HEK293 (cell line): Measurements from ENCODE around the gene SLC28A1.

Experiments used
- TCF7L2 ChIP-seq: IDR thresholded peaks from 2 replicates; pipeline ENCODE4 v1.6.1; 2011; ENCODE audit warnings: low read depth, mild to moderate bottlenecking, inconsistent platforms, low read length, moderate library complexity, borderline replicate concordance
- ZFP69B ChIP-seq: fragments of 450-650 bp; formaldehyde crosslinking; IDR thresholded peaks from 2 replicates; pipeline ENCODE4 v1.5.1; 2016; ENCODE audit warnings: missing biosample characterization, missing genetic modification characterization
- ZNF140 ChIP-seq: fragments of 450-650 bp; formaldehyde crosslinking; IDR thresholded peaks from 2 replicates; pipeline ENCODE4 v1.5.1; 2016; ENCODE audit warnings: missing biosample characterization, missing genetic modification characterization
- ZNF24 ChIP-seq: fragments of 450-650 bp; formaldehyde crosslinking; IDR thresholded peaks from 2 replicates; pipeline ENCODE4 v1.5.1; 2016; ENCODE audit warnings: missing biosample characterization, missing genetic modification characterization
- ZNF292 ChIP-seq: fragments of 450-650 bp; formaldehyde crosslinking; IDR thresholded peaks from 2 replicates; pipeline ENCODE4 v1.5.1; 2016; ENCODE audit warnings: low read depth, missing biosample characterization, missing genetic modification characterization, borderline replicate concordance
- ZNF311 ChIP-seq: fragments of 450-650 bp; formaldehyde crosslinking; IDR thresholded peaks from 2 replicates; pipeline ENCODE4 v1.5.1; 2017; ENCODE audit warnings: missing biosample characterization, missing genetic modification characterization, borderline replicate concordance
- ZNF76 ChIP-seq: fragments of 450-650 bp; formaldehyde crosslinking; IDR thresholded peaks from 2 replicates; pipeline ENCODE4; 2016; ENCODE audit warnings: low read depth, missing biosample characterization, missing genetic modification characterization, borderline replicate concordance
- TF ChIP-seq, protein P1 (sequence below): fragments of 450-650 bp; formaldehyde crosslinking; IDR thresholded peaks from 2 replicates; pipeline ENCODE4 v1.5.1; 2016; ENCODE audit warnings: missing biosample characterization, missing genetic modification characterization
- TF ChIP-seq, protein P2 (sequence below): fragments of 450-650 bp; formaldehyde crosslinking; IDR thresholded peaks from 2 replicates; pipeline ENCODE4 v1.5.1; 2016; ENCODE audit warnings: missing biosample characterization, missing genetic modification characterization
- TF ChIP-seq, protein P3 (sequence below): fragments of 450-650 bp; formaldehyde crosslinking; optimal IDR thresholded peaks from 2 replicates; pipeline ENCODE3; 2016; ENCODE audit warnings: missing biosample characterization, mild to moderate bottlenecking, missing genetic modification characterization

DNA sequence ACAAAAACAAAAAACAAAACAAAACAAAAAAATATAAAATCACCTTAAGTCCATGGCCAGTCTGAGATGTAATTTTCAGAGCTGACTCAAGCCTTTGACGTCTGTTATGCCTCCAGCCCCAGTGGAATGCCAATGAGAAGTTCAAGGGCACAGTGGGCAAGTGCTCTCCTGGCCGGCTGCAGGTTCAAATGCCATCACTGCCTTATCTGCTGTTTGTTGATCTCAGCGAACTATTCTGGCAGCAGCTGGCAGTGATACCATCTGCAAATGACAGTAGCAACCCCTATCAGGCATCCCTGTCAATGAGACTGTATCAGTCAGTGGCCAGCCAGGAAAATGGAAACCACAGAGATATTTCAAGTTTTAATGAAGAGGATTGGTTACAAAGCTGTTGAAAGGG is 86.4 kb downstream of the SLC28A1 start:
- TF ChIP-seq, protein P1, sequence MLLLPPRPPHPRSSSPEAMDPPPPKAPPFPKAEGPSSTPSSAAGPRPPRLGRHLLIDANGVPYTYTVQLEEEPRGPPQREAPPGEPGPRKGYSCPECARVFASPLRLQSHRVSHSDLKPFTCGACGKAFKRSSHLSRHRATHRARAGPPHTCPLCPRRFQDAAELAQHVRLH (tag by site-specific recombination), result no peak
- no peak for TF ChIP-seq ZNF24 (tag by site-specific recombination)
- TF ChIP-seq ZNF76 (tag by site-specific recombination), result no peak
- TF ChIP-seq ZFP69B (tag by site-specific recombination), result no peak
- no peak for TF ChIP-seq ZNF292
- no peak for TF ChIP-seq TCF7L2
- no peak for TF ChIP-seq ZNF311 (tag by site-specific recombination)
- TF ChIP-seq, protein P2, sequence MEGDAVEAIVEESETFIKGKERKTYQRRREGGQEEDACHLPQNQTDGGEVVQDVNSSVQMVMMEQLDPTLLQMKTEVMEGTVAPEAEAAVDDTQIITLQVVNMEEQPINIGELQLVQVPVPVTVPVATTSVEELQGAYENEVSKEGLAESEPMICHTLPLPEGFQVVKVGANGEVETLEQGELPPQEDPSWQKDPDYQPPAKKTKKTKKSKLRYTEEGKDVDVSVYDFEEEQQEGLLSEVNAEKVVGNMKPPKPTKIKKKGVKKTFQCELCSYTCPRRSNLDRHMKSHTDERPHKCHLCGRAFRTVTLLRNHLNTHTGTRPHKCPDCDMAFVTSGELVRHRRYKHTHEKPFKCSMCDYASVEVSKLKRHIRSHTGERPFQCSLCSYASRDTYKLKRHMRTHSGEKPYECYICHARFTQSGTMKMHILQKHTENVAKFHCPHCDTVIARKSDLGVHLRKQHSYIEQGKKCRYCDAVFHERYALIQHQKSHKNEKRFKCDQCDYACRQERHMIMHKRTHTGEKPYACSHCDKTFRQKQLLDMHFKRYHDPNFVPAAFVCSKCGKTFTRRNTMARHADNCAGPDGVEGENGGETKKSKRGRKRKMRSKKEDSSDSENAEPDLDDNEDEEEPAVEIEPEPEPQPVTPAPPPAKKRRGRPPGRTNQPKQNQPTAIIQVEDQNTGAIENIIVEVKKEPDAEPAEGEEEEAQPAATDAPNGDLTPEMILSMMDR (tag by site-specific recombination), result no peak
- TF ChIP-seq ZNF140, result no peak
- TF ChIP-seq, protein P3, sequence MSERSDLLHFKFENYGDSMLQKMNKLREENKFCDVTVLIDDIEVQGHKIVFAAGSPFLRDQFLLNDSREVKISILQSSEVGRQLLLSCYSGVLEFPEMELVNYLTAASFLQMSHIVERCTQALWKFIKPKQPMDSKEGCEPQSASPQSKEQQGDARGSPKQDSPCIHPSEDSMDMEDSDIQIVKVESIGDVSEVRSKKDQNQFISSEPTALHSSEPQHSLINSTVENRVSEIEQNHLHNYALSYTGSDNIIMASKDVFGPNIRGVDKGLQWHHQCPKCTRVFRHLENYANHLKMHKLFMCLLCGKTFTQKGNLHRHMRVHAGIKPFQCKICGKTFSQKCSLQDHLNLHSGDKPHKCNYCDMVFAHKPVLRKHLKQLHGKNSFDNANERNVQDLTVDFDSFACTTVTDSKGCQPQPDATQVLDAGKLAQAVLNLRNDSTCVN (tag by site-specific recombination), result no peak
